Progenitor cell of endocrine pancreas (in vitro differentiated cells): Measurements from ENCODE around the gene NOTCH1. TPM values are rescaled to one million over a fixed set of nuclear protein-coding genes. Genes with fewer than 3 reads are reported as not detected.
"Not testable (repeated sequence)": the region's sequence is repeated elsewhere in the genome, so short reads cannot be mapped to it uniquely, and the experiment has no call there.

Experiments used
- DNase-seq: peaks from one replicate; pipeline ENCODE4 v3.0.0; 2021; ENCODE audit warnings: low spot score; ENCODE audit not compliant: unreplicated experiment
- H3K27ac Mint-ChIP-seq: 2 replicates; pipeline ENCODE4 v1.8.0; 2021; ENCODE audit warnings: mild to moderate bottlenecking, moderate library complexity, mixed read lengths
- H3K27me3 Mint-ChIP-seq: 2 replicates; pipeline ENCODE4 v1.8.0; 2021; ENCODE audit warnings: mixed read lengths
- H3K36me3 Mint-ChIP-seq: 2 replicates; pipeline ENCODE4 v1.8.0; 2022; ENCODE audit warnings: mixed read lengths; ENCODE audit not compliant: insufficient read depth
- H3K4me1 Mint-ChIP-seq: 2 replicates; pipeline ENCODE4 v1.8.0; 2021; ENCODE audit warnings: low read depth, mixed read lengths
- H3K4me3 Mint-ChIP-seq: 2 replicates; pipeline ENCODE4 v1.8.0; 2021; ENCODE audit warnings: low read depth, mild to moderate bottlenecking, moderate library complexity, mixed read lengths
- H3K9me3 Mint-ChIP-seq: 2 replicates; pipeline ENCODE4 v1.8.0; 2021; ENCODE audit warnings: low read depth, mixed read lengths
- total RNA-seq: library from RNA; stranded (reverse); gene quantifications from 2 replicates; pipeline ENCODE4 v1.2.1, GENCODE V29; 2021
- TF ChIP-seq, protein P1 (sequence below): fragments of 200-600 bp; sonication (generic); IDR thresholded peaks from one replicate; pipeline ENCODE4 v1.5.0; 2021; ENCODE audit warnings: antibody characterized with exemption, mild to moderate bottlenecking; ENCODE audit not compliant: unreplicated experiment

The NOTCH1 gene
- total RNA-seq, 1 donor from 2014 or later = 130 TPM

DNA sequence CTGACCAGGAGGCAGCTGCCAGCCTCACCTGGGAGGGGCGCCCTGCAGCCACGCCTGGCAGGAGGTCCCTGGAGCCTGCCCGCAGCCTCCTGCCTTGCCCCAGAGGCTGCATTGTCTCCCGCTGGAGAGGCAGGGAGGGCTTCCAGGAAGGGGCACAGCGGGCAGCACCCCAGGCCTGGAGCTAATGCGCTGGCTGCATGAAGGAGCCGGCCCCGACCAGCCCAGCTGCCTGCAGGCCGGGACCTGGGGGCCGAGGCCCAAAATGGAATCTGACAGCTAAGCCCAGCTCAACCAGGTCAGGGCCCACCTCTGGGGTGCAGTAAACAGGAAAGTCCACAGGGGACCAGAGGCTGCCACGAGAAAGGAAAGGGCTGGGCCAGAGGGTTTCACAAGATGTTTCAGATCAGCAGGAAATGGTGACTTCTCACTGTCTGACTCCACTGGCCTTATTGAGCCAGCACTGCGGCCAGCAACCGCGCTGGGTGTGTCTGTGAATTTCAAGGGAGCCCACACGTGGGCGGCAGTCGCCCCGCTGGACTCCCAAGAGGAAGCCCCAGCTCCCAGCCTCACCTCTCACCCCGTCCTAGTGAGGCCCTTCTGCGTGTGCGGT is 18.6 kb upstream of the NOTCH1 start:
- peaks cover 6% of the 10 kb centered on the region for H3K4me1 Mint-ChIP-seq
- peaks cover 8% of the 10 kb centered on the region for H3K27me3 Mint-ChIP-seq
- H3K27ac Mint-ChIP-seq = no peak overlapping the region
- TF ChIP-seq, protein P1, sequence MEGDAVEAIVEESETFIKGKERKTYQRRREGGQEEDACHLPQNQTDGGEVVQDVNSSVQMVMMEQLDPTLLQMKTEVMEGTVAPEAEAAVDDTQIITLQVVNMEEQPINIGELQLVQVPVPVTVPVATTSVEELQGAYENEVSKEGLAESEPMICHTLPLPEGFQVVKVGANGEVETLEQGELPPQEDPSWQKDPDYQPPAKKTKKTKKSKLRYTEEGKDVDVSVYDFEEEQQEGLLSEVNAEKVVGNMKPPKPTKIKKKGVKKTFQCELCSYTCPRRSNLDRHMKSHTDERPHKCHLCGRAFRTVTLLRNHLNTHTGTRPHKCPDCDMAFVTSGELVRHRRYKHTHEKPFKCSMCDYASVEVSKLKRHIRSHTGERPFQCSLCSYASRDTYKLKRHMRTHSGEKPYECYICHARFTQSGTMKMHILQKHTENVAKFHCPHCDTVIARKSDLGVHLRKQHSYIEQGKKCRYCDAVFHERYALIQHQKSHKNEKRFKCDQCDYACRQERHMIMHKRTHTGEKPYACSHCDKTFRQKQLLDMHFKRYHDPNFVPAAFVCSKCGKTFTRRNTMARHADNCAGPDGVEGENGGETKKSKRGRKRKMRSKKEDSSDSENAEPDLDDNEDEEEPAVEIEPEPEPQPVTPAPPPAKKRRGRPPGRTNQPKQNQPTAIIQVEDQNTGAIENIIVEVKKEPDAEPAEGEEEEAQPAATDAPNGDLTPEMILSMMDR = no peak
- no peaks in the 10 kb centered on the region for H3K36me3 Mint-ChIP-seq
- DNase-seq = no peak
- H3K9me3 Mint-ChIP-seq = peaks cover 4% of the 10 kb centered on the region
- H3K4me3 Mint-ChIP-seq = no peak overlapping the region

DNA sequence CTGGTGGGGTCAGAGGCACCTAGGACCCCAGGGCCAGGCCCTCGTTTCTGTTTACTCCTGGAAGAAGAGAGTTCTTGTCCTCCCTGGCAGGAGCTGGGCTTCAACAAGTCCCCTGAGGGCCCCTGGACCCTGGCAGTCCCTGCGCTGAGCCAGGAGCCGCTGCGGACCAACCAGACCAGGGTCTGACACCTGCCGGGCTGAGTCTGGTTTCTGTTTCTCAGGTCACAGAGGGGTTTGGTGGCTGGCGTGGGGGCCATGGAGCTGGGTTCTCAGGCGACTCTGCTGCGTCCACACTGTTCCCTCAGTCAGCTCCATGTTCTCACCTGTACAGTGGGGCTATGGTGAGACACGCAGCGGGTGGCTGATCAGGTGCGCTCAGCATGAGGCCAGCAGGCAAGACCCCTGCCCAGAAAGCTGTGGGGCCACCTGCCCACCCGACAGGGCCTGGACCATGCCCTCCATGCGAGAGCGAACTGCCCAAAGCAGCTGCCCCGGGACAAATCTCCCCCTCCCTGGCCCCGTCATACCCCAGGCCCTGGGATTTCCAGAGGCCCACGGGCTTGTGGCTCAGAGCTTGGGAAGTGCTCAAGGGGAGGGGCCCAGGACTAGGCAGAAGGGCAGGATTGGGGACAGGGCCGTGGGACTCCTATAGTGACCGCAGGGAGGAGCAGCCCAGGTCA is 17.9 kb upstream of the NOTCH1 start:
- Mint-ChIP-seq H3K36me3 (peaks cover under 1% of the 10 kb centered on the region), H3K4me1 (peaks cover 5% of the 10 kb centered on the region), H3K9me3 (peaks cover 7% of the 10 kb centered on the region), H3K27ac (no peak overlapping the region), H3K4me3 (no peak overlapping the region), H3K27me3 (peaks cover 9% of the 10 kb centered on the region)
- DNase-seq = no peak
- TF ChIP-seq, protein P1 = no peak

DNA sequence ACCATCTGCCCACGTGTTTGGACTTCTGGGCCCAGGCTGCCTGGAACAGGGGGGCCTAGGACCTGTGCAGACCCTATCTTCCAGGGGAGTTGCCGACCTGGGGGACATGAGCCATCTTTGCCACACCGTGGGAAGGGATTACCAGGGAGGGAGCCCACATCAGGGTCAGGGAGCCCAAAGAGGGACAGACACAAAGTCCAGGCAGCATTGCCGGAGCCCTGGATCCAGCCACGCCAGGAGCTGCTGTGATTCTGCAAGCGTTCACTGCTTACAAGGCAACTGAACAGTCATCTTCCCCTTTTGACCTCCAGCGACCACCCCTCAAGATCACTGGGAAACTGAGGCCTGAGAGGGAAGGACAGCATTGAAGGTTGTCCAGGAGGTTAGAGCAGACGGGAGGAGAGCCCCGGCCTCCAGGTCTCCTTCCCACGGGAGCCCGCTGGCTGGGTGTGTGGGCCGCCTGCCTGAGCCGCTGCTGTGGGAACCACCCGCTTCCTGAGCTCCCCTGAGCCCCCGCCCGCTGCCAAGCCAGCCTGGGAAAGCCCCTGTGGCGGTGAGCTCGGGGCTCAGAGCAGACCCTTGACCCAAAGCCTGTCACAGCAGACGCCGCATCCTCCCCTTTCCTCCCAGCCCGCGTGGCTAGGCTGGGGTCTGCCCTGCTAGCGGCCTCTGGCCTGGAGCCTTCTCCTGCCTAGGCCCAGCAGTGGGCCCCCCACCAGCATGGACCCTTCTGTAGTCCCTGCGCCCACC is 17.1 kb upstream of the NOTCH1 start:
- Mint-ChIP-seq H3K27ac (no peak overlapping the region), H3K4me1 (peaks cover 5% of the 10 kb centered on the region), H3K9me3 (peaks cover 11% of the 10 kb centered on the region), H3K27me3 (peaks cover 14% of the 10 kb centered on the region), H3K4me3 (no peak overlapping the region), H3K36me3 (peaks cover 4% of the 10 kb centered on the region)
- TF ChIP-seq, protein P1 = no peak
- DNase-seq = no peak

DNA sequence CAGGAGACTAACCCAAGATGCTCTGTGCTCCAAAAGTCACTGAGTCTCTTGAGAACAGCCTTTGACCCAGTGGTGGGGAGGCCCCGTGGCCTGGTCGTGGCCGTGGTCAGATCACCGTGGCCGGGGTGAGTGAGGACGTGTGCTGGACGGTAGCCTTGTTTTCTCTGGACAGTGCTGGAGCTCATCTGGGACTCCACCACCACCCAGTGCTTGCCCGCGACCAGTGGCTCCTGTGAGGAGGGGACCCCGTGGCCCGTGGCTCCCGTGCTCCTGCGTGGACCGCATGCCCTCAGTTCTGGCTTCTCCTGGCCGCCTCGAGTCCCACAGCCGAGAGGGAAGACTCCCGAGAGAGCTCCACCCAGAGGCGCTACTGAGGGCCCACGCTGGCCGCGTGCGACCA is 15.9 kb upstream of the NOTCH1 start:
- H3K4me3 Mint-ChIP-seq = no peak overlapping the region
- H3K36me3 Mint-ChIP-seq = peaks cover 4% of the 10 kb centered on the region
- H3K9me3 Mint-ChIP-seq = peaks cover 11% of the 10 kb centered on the region
- DNase-seq = no peak
- no peak overlapping the region for H3K27ac Mint-ChIP-seq
- peaks cover 14% of the 10 kb centered on the region for H3K27me3 Mint-ChIP-seq
- TF ChIP-seq, protein P1 = no peak
- peaks cover 4% of the 10 kb centered on the region for H3K4me1 Mint-ChIP-seq

DNA sequence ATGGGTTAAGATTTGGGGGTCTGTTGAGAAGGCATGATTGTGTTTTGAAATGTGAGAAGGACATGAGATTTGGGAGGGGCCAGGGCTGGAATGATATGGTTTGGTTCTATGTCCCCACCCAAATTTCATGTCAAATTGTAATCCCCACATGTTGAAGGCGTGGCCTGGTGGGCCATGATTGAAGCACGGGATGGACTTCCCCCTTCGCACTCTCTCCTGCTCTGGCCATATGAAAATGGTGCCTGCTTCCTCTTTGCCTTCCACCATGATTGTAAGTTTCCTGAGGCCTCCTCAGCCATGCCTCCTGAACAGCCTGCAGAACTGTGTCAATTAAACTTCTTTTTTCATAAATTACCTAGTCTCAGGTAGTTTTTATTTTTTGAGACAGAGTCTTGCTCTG is 14.7 kb upstream of the NOTCH1 start:
- Mint-ChIP-seq H3K27ac (no peak overlapping the region), H3K9me3 (peaks cover 11% of the 10 kb centered on the region), H3K27me3 (peaks cover 18% of the 10 kb centered on the region), H3K36me3 (peaks cover 4% of the 10 kb centered on the region), H3K4me3 (no peak overlapping the region), H3K4me1 (peaks cover 4% of the 10 kb centered on the region)
- DNase-seq = no peak
- TF ChIP-seq, protein P1 = no peak

DNA sequence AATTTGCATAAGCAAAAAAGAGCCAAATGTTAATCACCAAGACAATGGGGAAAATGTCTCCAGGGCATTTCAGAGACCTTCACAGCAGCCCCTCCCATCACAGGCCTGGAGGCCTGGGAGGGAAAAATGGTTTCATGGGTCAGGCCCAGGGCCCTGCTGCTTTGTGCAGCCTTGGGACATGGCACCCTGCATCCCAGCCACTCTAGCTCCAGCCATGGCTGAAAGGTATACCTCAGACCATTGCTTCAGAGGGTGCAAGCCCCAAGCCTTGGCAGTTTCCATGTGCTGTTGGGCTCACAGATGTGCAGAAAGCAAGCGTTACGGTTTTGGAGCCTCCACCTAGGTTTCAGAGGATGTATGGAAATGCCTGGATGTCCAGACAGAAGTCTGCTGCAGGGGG is 13.5 kb upstream of the NOTCH1 start:
- Mint-ChIP-seq H3K27me3 (peaks cover 21% of the 10 kb centered on the region), H3K9me3 (peaks cover 11% of the 10 kb centered on the region)
- not testable (repeated sequence) for H3K4me1 Mint-ChIP-seq, DNase-seq, H3K36me3 Mint-ChIP-seq, H3K4me3 Mint-ChIP-seq, H3K27ac Mint-ChIP-seq

DNA sequence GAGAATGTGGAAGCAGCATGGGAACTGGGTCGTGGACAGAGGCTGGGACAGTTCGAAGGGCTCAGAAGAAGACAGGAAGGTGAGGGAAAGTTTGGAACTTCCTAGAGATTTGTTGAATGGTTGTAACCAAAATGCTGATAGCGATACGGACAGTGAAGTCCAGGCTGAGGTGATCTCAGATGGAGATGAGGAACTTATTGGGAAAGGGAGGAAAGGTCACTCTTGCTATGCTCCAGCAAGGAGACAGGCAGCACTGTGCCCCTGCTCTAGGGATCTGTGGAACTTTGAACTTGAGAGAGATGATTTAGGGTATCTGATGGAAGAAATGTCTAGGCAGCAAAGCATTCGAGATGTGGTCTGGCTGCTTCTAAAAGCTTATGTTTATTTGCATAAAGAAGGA is 13.0 kb upstream of the NOTCH1 start:
- H3K27me3 Mint-ChIP-seq = peaks cover 23% of the 10 kb centered on the region
- not testable (repeated sequence) for H3K27ac Mint-ChIP-seq, H3K4me1 Mint-ChIP-seq, H3K36me3 Mint-ChIP-seq, DNase-seq, H3K4me3 Mint-ChIP-seq
- H3K9me3 Mint-ChIP-seq = peaks cover 11% of the 10 kb centered on the region
